ENCODE data around the gene MKLN1.

MKLN1 gene

DNA sequence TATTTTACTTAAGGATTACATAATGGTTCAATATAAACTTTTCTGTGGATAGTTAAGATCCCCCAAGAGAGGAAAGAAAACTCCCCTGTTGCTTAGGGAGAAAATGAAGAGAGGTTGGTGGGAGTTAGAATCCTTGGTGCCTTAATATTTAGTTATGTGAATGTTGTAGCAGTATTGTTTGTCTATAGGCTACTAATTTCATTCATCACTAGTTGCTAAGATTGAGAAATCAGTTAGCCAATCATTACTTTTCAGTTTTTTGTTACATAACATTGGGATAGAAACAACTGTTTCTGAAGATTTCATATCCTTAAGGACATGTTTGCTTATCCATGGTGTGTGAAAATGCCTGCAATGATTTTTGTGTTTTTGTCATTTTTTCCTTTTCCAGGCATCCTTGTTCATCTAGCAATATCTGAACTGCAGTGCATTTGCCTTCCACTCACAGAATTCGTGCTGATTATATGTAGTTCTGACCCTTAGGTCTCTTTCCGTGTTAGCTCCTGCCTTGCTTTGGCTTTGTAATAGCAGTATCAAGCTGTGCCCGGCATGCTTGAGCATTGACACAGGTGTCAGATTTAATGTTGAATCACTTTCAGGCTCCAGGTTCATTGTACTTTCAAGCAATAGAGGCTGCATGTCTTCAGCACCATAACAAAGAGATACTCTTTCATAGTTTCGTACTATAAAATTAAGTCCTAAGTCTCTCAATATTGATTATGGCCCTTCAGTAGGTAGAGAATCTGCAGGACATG lies 143.8 kb downstream of the MKLN1 start:
- DNase-seq, result no peak

DNA sequence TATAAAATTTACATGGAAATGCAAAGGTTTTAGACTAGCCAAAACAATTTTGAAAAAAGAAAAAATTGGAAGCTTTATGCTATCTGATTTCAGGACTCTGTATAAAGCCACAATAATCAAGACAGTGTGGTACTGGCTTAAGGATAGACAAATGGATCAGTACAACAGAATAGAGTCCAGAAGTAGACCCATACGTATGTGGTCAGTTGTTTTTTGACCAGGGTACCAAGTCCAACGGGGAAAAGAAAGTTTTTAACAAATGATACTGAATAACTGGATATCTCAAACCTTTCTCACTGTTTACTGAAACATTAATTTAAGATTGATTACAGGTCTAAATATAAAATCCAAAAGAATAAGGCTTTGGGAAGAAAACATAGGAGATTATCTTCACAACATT lies 149.1 kb downstream of the MKLN1 start:
- no peak for DNase-seq

DNA sequence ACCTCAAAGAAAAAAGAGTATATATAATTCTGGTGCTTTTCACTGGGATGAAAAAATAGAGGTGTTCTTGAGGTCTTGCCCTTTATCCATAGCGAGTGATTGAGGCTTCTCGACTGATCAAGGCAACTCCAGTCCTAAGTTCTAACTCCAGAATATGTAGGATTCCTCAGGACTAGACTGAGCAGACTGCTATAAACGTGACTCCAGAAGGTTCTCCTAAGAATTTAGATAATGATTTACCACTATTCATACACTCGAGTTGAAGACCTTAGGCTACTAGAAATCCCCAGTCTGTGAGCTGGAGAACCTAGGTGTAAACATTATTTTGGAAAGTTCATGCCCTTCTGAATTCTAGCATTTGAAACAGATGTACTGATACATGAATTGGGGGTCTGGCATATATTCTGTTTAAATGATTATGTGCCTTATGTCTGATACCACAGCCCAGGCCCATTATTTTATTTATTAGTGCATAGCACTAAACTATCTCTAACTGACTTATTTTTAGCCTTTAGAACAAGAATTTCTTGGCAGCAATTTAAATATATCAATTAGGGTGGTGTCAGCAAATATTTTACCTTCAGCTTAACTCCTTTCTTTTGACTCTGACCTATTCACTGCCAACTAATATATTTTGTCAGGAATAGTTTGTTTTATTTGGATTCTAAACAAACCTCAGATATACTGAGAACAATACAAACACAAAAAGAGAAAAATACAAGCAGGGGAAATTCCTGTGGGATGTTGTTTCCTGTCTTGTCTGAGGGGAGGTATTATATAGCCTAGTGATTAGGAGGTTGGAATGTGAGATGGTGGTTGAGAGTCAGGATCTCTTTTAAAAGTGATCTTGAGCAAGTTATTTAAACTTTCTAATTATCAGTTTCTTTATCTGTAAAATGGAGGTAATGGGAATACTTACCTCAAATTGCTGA lies 153.0 kb downstream of the MKLN1 start:
- DNase-seq, result peak; percentile 59

DNA sequence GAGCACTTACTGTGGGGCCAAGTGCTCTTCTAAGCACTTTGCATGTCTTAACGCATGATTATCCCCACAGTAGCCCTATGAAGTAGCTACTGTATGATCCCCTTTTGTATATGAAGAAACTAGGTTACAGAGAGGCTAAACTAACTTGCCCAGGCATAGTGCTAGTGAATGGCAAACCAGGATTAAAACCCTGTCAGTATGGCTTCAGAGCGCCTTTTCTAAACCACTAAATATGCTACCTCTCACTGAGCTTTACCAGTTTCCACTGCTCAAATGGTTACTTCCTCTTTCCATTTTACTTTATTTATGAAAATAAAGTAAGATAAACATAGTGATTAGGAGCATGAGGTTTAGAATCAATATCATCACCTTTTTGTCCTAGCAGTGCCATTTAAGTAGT lies 155.1 kb downstream of the MKLN1 start:
- no peak for DNase-seq

DNA sequence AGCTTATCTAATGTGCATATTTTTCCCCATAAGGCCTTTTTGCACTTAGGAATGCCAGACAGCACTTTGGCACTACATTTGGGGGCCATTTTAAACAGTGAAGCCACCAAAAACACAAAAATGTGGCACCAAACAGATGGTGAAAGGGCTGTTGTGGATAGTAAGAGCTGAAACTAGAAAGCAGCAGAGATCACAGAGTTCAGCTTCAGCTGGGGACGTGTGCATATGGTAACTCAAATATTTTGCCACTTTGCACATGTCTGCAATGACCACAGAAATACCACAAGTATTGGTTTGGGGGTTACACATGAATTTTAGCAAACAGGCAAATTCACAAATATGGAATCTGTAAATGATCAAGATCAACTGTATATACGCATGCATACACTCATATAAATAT lies 155.9 kb downstream of the MKLN1 start:
- no peak for DNase-seq

DNA sequence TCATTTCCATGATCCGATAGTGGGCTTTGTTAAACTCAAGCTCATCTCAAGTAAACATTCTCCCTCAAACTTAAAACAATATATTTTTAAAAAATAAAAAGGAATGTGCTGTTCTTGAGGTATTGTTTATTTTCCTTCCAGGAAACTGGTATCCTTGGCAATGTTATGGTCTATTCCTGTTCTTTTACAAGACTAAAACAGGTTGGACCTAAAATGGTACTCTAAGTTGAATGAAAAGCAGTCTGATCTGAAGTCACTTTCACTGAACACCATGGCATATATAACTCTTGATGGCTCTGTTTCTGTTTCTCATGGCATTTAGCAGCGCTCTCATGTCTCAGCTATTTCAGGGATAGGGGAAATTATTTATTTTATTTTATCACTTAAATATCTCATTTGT lies 158.7 kb downstream of the MKLN1 start:
- DNase-seq, result no peak

DNA sequence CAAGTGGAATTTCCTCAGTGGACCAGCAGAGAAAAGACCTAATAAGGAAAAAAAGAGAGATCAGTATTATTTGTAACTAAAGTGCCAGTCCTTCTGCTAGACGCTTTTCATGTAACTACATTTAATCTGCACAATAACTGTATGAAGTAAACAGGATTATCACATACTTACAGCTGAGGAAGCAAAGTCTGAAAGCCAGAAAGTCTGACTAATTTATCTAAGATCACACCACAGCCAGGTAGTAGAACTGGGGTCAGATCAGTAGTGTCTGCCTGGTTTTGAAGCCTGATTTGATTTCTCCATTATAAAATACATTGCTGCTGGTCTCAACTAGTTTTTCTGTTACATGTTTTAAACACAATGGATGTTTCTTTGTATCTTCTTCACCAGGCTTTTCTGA lies 159.5 kb downstream of the MKLN1 start:
- DNase-seq, result no peak

DNA sequence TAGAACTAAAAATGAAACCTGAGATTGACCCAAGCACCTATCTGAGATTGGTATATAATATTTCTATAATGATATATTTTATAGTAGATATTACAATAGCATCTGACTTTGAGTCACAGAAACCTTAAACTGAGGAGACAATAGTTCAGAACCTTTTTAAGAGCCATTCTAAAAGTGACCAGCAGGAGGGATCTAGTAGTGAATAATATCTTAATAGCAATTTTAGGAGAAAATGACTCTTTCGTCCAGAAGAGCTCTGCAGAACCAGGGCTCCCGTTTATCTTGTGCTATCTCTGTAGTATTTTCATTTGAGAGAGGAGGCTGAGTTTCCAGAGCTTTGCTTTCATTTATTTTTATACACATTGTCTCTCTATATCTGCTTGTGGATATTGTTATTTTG lies 160.7 kb downstream of the MKLN1 start:
- no peak for DNase-seq

DNA sequence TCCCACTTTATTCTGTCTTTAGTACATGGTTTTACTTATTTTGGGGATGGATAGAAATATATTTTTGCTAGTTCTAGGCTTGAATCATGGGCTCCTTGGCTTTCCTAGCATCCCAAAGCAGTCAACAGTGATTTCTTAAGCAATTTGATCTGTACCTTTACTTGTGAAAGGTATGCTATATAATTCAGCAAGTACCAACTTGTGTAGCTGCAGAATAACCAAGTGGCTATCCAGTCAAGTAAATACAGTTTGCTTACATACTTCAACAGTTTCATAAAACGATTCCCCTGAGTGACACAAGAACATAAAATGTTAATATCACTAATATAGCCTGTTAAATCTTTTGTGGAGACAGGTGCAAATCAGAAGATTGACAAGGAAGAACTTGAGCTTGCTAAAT lies 161.5 kb downstream of the MKLN1 start:
- DNase-seq, result no peak

DNA sequence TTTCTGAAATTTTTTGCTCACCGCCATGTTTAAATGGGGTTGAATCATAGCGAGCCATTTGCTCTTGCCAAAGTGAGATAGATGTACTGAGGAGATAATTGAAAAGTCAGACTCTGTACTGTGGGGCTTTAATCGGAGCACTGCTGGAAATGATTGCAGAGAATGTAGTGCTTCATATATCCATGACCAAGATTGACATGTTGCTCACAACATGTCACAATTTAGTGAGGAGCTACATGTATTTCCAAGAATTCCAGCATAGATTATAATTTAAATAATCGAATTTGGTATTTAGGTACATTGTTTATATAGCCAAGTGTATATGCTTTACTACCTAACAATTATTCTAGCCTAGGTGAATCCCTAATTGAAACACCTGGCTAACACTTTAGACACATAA lies 162.2 kb downstream of the MKLN1 start:
- DNase-seq, result no peak

DNA sequence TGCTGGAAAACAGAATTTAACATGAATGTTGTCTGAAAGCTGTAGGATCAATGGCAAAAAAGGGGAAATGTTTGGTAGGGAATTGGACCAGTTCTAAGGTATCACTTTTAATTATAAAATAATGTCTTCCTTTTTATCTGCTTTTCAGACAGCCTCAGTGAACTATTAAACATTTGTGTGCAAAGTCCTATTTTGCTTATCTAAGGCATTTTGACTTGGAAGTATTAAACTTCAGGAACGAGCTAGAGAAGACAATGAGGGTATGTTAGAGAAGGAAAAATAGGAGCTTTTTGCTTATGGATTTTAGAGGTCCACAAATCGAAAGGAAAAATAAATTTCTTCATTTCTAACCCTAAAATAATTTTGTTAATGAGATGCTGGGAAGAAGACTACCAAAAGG lies 165.4 kb downstream of the MKLN1 start:
- no peak for DNase-seq

DNA sequence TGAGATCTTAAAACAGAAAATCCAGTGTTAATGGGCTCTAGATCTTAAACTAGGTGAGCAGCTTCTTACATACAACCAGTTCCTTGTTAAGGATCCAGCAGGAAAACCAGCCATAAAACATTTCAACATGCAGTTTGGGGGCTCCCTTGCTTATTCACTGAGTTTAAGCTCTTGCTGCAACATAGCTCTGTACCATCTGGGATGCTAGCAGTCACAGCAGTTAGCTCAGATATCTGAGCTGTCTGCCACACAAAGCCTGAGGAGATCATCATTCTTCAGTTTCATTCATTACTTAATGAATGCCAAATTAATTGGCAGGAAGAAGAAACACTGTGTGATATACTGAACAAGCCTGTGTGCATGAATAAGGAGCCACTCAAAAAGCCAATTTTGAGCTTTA lies 165.9 kb downstream of the MKLN1 start:
- DNase-seq, result no peak

DNA sequence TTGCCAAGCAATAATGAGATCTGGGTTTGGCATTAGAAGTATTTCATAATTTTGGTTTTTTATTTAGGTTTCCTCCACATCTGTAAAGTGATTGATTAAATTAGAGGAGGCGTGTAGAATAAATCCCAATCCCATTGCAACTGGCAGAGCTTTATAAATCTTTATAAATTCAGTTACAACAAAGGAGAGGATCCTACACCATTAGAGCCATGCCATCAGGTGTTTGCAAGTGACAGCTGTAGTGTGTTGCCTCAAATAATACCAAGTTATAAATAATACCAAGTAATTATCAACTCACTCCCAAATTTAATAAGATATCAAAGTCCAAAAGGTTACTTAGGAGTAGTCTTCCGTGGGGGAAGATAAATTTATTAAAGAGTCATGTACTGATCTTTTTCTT lies 166.5 kb downstream of the MKLN1 start:
- no peak for DNase-seq

DNA sequence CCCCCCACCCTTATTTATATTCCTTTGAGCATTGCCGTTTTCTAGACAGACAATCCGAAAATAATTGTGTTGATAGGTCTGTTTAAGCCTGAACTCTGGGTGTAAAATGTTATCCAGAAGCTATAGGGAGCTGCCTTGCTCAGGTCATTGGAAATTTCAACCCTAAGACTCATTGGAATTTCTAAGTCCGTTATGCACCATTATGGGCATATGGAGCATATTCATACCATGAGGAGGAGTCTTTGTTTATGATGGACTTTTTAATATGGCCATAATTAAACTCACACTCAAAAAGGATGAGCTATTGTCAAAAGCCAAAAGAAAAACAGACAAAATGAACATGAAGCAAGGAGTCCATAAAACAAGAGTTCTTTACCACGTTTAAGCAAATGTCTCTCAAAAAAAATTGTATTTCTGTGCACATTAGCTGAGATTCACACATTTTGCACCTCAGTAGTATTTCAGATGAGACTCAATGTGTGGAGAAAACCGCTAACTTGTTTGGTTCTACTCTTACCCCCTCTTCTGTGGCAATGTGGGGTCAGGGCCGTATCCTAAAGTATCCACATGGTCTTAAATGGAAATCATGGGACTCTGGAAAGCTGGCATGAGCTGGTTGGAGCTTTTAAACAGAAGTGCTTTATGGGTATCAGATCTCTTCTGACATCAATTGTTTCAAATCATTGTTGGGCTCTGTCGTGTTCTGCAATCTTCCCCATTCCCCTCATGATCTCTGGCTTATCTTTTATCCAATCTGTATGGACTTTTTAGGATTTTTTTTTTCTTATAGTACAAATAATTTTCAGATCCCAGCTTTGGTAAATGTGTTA lies 168.2 kb downstream of the MKLN1 start:
- no peak for DNase-seq

DNA sequence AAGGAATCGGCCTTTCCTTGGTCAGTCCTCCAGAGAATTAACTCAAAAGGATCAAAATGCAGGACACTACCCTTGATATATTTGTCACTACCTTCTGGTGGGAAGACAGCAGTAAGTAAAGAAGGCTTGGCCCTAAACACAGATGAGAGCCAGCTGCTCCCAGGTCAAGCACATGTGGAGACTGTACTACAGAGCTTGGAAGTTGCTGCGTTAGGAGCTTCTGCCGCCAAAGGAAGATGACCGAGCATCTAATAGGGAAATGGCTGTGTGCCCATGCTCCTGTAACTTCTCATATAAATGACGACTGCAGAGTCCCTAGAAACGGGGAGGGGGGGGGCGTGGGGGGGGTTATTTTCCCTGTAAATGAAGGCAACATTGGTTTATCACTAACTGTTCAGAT lies 169.8 kb downstream of the MKLN1 start:
- DNase-seq, result no peak

DNA sequence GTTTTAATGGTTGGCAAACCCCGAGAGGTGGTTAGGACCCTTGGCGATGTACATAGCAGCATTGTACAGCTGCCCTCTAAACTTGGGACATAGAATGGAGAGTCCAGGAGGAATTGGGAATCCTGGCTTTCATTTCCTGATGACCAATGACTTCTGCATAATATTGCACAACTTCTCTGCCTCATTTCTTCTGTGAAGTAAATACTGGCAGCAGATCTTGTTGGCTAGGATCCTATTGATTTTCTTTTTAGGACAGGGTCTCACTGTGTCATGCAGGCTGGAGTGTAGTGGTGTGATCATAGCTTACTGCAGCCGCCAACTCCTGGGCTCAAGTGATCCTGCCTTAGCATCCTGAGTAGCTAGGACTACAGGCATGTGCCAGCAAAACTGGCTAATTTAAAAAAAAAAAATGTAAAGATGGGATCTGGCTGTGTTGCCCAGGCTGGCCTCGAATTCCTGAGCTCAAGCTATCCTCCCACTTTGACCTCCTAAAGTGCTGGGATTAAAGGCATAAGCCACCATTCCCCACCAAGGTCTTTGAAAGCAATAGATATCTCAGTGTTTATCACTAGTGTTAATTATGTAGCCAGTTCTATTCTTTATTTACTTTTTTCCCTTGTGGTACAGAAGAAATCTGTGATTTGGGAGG lies 170.7 kb downstream of the MKLN1 start:
- no peak for DNase-seq

DNA sequence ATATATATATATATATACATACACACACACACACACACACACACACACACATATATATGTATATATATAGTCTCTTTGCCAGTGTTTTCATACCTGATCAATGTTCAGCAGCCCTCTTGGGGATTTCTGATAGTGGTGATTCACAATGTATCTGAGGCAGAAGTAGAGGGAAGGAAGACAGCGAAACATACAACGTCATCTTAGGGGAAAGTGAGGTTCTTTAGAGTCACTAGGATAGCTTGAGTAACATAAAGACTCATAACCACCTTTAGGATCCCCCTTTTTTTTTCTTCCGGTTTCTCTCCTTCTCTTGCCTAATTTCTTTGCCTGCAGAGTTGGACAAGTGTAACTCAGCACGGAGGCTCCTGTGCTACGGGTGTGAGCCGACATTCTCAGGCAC lies 172.1 kb downstream of the MKLN1 start:
- no peak for DNase-seq

DNA sequence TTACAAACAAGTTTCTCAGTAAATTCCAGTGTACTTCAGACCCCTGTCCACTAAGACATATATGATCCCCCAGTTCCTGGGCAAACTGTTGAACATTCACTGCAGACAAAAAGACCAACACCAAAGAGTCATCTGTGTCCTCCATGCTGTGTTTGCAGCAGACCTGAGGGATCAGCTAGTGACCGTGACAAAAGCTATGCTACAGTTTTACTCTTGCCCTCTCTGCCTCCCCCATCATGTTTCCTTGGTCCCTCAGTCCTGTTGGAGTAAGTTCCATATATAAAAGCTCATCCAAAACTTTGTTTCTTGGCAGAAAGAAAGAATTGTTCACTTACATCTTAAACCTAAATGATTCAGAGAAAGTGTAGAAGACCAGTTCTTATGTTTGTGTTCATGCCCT lies 172.7 kb downstream of the MKLN1 start:
- DNase-seq, result no peak

DNA sequence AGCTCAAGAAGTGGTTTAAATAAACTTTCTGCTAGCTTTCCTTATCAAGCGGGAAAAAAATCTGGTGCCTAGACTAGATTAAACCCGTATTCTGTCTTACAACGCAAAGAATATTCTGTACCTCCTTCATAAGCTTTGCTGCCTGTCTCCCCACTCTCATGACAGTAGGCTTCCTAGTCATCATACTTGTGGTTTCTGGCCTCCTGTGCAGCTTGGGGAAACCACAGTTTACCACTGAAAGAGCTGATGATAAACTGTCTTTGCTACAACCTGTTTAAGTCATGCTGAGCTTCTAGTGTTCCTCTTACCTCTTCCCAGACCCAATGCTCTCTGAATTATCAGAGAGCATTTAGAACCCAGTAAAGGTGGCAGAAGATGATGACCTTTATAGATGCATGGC lies 173.7 kb downstream of the MKLN1 start:
- DNase-seq, result peak; percentile 42

DNA sequence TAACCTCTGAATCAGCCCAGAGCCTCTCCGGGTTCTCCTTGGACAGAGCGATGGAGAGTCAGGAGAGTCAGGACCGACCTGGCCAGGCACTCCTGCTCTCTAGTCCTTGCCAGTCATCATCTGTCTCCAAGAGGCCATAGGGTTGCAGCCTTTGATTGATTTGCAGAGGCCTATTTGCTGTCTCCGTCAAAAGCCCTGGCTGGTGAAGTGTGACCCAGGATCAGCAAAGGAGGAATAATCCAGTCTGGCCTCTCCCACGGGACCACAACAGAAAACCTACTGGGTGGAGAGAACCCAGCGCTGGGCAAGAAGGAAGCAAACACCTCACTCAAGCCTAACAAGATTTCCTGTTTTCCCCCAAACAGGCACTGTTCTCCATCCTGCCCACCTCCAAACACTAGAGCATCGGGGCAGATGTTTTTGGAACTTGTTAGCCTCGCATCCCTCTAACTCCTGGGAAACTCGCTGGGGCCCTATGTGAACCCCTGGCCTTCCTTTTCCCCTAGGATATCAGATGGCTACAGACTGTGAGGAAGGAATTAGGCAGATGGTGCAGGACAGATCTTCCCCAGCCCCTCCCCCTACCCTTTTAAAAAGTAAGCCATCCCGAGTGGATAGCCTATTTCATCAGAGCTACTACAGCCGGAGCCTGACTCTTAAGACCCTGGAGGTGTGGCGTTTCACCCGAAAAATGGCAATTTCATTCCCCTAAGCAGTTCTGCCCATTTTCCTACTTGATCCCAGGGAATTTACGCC lies 174.4 kb downstream of the MKLN1 start:
- DNase-seq, result no peak

DNA sequence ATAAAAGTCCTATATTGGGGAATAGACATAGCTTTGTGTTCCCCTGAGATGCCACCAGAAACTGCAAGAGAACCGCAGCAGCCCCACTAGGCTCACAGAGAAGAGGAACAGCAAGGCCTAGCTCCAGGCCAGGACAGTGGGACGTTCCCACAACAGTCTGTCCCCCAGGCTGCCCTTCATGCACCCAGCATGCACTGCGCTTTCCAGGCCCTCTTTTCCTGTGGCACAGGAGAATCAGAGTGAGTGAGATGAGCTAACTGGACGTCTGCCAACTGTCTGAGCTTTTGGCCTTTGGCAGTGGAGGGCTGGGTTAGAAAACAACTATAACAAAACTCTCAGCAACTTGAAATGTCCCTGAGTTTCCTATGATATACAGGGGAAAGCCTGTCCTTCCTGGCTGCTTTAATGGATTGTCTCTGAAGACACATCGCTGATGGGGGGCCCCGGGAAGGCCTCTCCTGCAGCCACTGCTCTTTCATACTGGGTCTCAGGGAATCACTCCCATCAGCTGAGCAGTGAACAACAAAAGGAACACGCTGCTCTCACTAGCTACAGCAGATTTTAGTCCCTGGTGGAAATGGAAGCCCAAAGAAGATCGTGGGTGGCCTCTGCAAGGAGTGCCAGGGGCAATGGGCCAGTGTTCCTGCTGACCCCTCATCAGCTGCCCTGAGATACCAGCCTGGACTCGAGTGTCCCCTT lies 175.3 kb downstream of the MKLN1 start:
- DNase-seq, result peak; percentile 20

DNA sequence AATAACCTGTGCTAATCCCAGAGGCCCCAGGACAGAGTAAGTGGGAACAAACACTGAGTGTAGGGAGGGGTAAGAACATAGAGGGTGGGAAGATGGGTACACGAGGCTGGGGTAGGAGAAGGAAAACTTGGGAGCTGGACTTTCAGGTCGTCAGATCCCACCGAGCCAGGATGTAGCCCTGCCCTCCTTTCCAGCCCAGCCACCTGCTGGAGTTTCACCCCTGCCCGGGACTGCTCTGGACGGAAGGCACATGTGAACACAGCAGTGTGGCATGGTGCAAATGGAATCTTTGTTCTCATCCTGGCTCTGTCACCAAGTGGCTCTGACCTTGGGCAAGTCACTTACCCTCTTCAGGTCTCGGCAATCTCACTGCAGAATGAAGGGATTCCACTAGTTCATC lies 176.0 kb downstream of the MKLN1 start:
- DNase-seq, result no peak
